Inflammatory macrophage treated with lipopolysaccharide for 1 hour (primary cell): ENCODE results near the gene GRHL1.

Experiments used
- DNase-seq, 2 donors: peaks; one replicate each; pipeline ENCODE4 v3.0.0-alpha.2; 2020 to 2022

GRHL1 gene

DNA sequence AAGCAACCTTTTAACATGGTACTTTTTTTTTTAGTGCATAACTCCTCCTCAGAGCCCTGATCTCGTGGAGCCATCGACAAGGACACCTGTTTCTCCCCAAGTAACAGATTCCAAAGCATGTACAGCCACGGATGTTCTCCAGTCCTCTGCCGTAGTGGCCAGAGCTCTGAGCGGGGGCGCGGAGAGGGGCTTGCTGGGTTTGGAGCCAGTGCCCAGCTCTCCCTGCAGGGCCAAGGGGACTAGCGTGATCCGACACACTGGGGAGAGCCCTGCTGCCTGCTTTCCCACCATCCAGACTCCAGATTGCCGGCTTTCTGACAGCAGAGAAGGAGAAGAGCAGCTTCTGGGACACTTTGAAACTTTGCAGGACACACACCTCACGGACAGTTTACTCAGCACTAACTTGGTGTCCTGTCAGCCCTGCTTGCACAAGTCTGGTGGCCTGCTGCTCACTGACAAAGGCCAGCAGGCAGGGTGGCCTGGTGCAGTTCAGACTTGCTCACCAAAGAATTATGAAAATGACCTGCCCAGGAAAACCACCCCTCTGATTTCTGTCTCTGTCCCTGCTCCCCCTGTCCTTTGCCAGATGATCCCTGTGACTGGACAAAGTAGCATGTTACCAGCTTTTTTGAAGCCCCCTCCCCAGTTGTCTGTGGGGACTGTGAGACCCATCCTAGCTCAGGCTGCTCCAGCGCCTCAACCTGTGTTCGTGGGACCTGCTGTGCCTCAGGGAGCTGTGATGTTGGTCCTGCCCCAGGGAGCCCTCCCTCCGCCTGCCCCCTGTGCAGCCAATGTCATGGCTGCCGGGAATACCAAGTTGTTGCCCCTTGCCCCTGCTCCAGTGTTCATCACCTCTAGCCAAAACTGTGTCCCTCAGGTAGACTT lies 96.4 kb downstream of the GRHL1 start:
- DNase-seq: no peak

DNA sequence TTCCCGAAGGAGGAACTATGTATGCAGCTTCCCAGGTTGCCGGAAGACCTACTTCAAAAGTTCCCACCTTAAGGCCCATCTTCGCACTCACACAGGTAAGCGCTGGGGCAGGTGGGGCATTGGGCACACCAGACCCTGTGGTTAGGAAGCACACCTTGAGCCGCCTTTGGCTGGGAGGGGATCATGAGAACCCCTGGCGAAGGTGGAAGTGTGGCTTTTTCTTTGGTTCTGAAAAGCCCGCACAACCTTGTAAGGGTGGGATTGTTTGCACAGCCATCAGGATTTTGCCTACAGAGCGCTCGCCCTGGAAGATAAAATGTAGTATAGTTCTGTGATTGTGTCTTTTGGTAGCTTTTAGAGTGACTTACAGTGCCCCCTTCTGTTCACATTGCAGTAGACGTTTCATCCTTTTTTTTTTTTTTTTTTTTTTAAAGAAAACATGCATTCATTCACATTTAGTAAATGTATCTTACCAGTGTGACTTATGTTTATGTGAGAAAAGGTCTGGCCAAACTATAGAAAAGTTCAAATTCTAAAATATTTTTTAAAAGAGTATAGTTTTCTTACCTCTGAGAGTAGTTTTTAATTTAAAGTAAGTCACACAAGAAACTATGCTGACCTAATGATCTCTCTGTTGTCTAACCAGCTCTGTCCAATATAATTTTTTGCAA lies 97.1 kb downstream of the GRHL1 start:
- DNase-seq: peak; percentile 43 to 68
